SK-N-SH (cell line): ENCODE results near the gene LY6G6C. TPM values are rescaled to one million over a fixed set of nuclear protein-coding genes. Genes with fewer than 3 reads are reported as not detected.

ENCODE experiments used
- CTCF ChIA-PET: fragments of 300-600, 350-600 bp; formaldehyde crosslinking; extraction: SDS; loops from one replicate; lab custom pipeline; 2021; lab: Yijun Ruan, JAX
- POLR2A ChIA-PET: fragments of 350-600 bp; sonication (Branson Sonifier 250); formaldehyde crosslinking; extraction: SDS; loops from one replicate; lab custom pipeline; 2020; ENCODE audit warnings: antibody characterized with exemption, inconsistent platforms; lab: Yijun Ruan, JAX
- DNase-seq: peaks from one replicate; pipeline ENCODE4 v3.0.0; 2012
- H2AFZ ChIP-seq: fragments of 200-600 bp; sonication (generic); 2 replicates; pipeline ENCODE4 v1.8.1; 2016; ENCODE audit warnings: antibody characterized with exemption, mild to moderate bottlenecking, low read depth
- H3F3A ChIP-seq: fragments of 200-600 bp; sonication (generic); replicated peaks from 2 replicates; pipeline ENCODE3; 2016; ENCODE audit warnings: antibody characterized with exemption, mild to moderate bottlenecking; ENCODE audit not compliant: insufficient read depth
- H3K27ac ChIP-seq, 2 experiments: fragments of 200-500 bp in 1 of 2; fragments of 200-600 bp in 1 of 2; sonication (Bioruptor generic) in 1 of 2; sonication (generic), shearing (Covaris generic) in 1 of 2; 2 replicates each; pipeline versions ENCODE4 v1.5.1 to v1.6.1; 2014 to 2016; ENCODE audit warnings: low read depth in 2 of 2, inconsistent platforms in 1 of 2, low read length in 1 of 2, mild to moderate bottlenecking in 1 of 2, mixed read lengths in 1 of 2
- H3K27me3 ChIP-seq: fragments of 200-600 bp; sonication (generic), shearing (Covaris generic); 2 replicates; pipeline ENCODE4 v1.6.1; 2016; ENCODE audit warnings: mixed run types; ENCODE audit not compliant: insufficient read depth
- H3K36me3 ChIP-seq, 2 experiments: fragments of 200-500 bp in 1 of 2; fragments of 200-600 bp in 1 of 2; sonication (Bioruptor generic) in 1 of 2; sonication (generic) in 1 of 2; replicated peaks in 1 of 2; 2 replicates each; pipeline versions ENCODE3 to v1.5.1; 2014 to 2016; ENCODE audit warnings: low read length in 1 of 2, mild to moderate bottlenecking in 1 of 2; ENCODE audit not compliant: insufficient read depth in 2 of 2, control insufficient read depth in 1 of 2
- H3K4me1 ChIP-seq, 2 experiments: fragments of 200-500 bp in 1 of 2; fragments of 200-600 bp in 1 of 2; sonication (Bioruptor generic) in 1 of 2; sonication (generic), shearing (Covaris generic) in 1 of 2; 2 replicates each; pipeline versions ENCODE4 v1.5.1 to v1.6.1; 2014 to 2016; ENCODE audit warnings: low read depth in 1 of 2, low read length in 1 of 2, mixed run types in 1 of 2; ENCODE audit not compliant: insufficient read depth in 2 of 2, control insufficient read depth in 1 of 2
- H3K4me2 ChIP-seq: fragments of 200-600 bp; sonication (generic), shearing (Covaris generic); 2 replicates; pipeline ENCODE4 v1.6.1; 2017; ENCODE audit warnings: mixed run types
- H3K4me3 ChIP-seq, 2 experiments: fragments of 200-500 bp in 1 of 2; fragments of 200-600 bp in 1 of 2; sonication (Bioruptor generic) in 1 of 2; sonication (generic), shearing (Covaris generic) in 1 of 2; 2 replicates each; pipeline versions ENCODE4 v1.5.1 to v1.8.1; 2014 to 2016; ENCODE audit warnings: low read depth in 2 of 2, inconsistent platforms in 1 of 2, low read length in 1 of 2, mild to moderate bottlenecking in 1 of 2, mixed read lengths in 1 of 2, moderate library complexity in 1 of 2
- H3K79me2 ChIP-seq: fragments of 200-600 bp; sonication (generic); 2 replicates; pipeline ENCODE4 v1.8.1; 2017; ENCODE audit warnings: mild to moderate bottlenecking; ENCODE audit not compliant: insufficient read depth
- H3K9ac ChIP-seq: fragments of 200-600 bp; sonication (generic); 2 replicates; pipeline ENCODE4 v1.6.1; 2017; ENCODE audit warnings: mixed run types
- H3K9me2 ChIP-seq: fragments of 200-600 bp; sonication (generic); 2 replicates; pipeline ENCODE4 v1.6.1; 2017; ENCODE audit warnings: mixed run types
- H3K9me3 ChIP-seq: fragments of 200-600 bp; sonication (generic); 2 replicates; pipeline ENCODE4 v1.6.1; 2017; ENCODE audit warnings: mixed run types, mild to moderate bottlenecking, moderate library complexity
- H4K20me1 ChIP-seq: fragments of 200-600 bp; sonication (generic); 2 replicates; pipeline ENCODE4 v1.6.1; 2017; ENCODE audit warnings: mild to moderate bottlenecking, mixed run types; ENCODE audit not compliant: insufficient read depth
- CHD2 ChIP-seq: fragments of 150-350 bp; IDR thresholded peaks from 2 replicates; pipeline ENCODE4 v1.6.1; 2018; ENCODE audit warnings: low read length; ENCODE audit not compliant: partially characterized antibody
- EP300 ChIP-seq, 2 experiments: IDR thresholded peaks; 2 replicates each; pipeline versions ENCODE4 v1.4.0 to v1.6.1; 2012; ENCODE audit warnings: borderline replicate concordance in 1 of 2, low read depth in 1 of 2, low read length in 1 of 2
- EZH2phosphoT487 ChIP-seq: fragments of 200-600 bp; sonication (generic); IDR thresholded peaks from 2 replicates; pipeline ENCODE4 v1.6.1; 2017; ENCODE audit warnings: low read depth, mixed run types, mild to moderate bottlenecking, antibody characterized with exemption, moderate library complexity, borderline replicate concordance
- FOSL2 ChIP-seq: IDR thresholded peaks from 2 replicates; pipeline ENCODE4 v1.4.0; 2012; ENCODE audit warnings: low read depth, mild to moderate bottlenecking, moderate library complexity, borderline replicate concordance
- GABPA ChIP-seq: IDR thresholded peaks from 2 replicates; pipeline ENCODE4 v1.4.0; 2012; ENCODE audit warnings: low read depth, mild to moderate bottlenecking
- JUND ChIP-seq: IDR thresholded peaks from 2 replicates; pipeline ENCODE4 v1.4.0; 2012
- MEF2A ChIP-seq: IDR thresholded peaks from 2 replicates; pipeline ENCODE4 v1.4.0; 2012; ENCODE audit warnings: low read depth, borderline replicate concordance
- NRF1 ChIP-seq: IDR thresholded peaks from 2 replicates; pipeline ENCODE4 v1.6.1; 2012; ENCODE audit warnings: low read depth, mild to moderate bottlenecking, low read length
- RAD21 ChIP-seq: IDR thresholded peaks from 2 replicates; pipeline ENCODE4 v1.6.1; 2012; ENCODE audit warnings: mild to moderate bottlenecking, low read length
- RCOR1 ChIP-seq: fragments of 150-350 bp; IDR thresholded peaks from 2 replicates; pipeline ENCODE4 v1.6.1; 2017; ENCODE audit warnings: antibody characterized with exemption, low read length
- RFX5 ChIP-seq: IDR thresholded peaks from 2 replicates; pipeline ENCODE4 v1.6.1; 2012; ENCODE audit warnings: mild to moderate bottlenecking, improper control_type of control experiment, low read length
- RXRA ChIP-seq: IDR thresholded peaks from 2 replicates; pipeline ENCODE4 v1.4.0; 2012; ENCODE audit warnings: low read depth, mild to moderate bottlenecking, borderline replicate concordance
- SIN3A ChIP-seq: IDR thresholded peaks from 2 replicates; pipeline ENCODE4 v1.6.1; 2012; ENCODE audit warnings: low read depth, mild to moderate bottlenecking, low read length, moderate library complexity, borderline replicate concordance
- SMC3 ChIP-seq: IDR thresholded peaks from 2 replicates; pipeline ENCODE4 v1.6.1; 2012; ENCODE audit warnings: low read depth, low read length, improper control_type of control experiment
- TEAD4 ChIP-seq: IDR thresholded peaks from 2 replicates; pipeline ENCODE4 v1.4.0; 2012; ENCODE audit warnings: mild to moderate bottlenecking, borderline replicate concordance; ENCODE audit not compliant: insufficient read depth
- YY1 ChIP-seq: IDR thresholded peaks from 2 replicates; pipeline ENCODE4 v1.4.0; 2012; ENCODE audit warnings: low read depth, mild to moderate bottlenecking
- WGBS: methylation state at CpG from one replicate; pipeline ENCODE4 v1.1.6; 2017; ENCODE audit warnings: low lambda C conversion rate; 5-methylcytosine and 5-hydroxymethylcytosine counted together
- polyA plus RNA-seq, 3 experiments: library from polyadenylated mRNA; depleted of rRNA; stranded (reverse); fragments of >200 nt; gene quantifications; 2 replicates each; pipeline ENCODE4 v1.2.3, GENCODE V29; 2012
- TF ChIP-seq, protein P1 (sequence below): IDR thresholded peaks from 2 replicates; pipeline ENCODE4 v1.4.0; 2012; ENCODE audit warnings: low read depth
- TF ChIP-seq, protein P2 (sequence below): IDR thresholded peaks from 2 replicates; pipeline ENCODE4 v1.4.0; 2012; ENCODE audit warnings: low read depth, borderline replicate concordance

The LY6G6C gene
- polyA plus RNA-seq, 1 of the 3 experiments (the other 2 are of a cell fraction), result not detected

DNA sequence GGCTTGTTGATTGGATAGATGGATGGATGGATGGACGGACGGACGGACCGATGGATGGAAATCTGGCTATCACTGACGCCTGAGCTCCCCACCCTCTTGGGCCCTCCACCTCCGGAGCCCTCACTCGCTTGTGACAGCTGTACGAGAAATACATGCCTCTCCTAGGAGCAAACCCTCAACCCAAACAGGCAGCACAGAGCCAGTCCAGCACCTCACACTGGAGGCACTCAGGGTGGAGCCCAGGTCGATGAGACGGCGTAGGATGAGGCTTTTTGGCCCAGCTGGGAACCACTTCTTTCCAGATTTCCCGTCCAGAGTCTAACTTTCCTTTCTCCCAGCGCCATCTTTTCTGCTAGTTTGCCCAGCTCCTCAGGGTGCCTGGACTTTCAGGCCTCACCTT lies 38.0 kb downstream of the LY6G6C start (continued):
- TF ChIP-seq, protein P1, sequence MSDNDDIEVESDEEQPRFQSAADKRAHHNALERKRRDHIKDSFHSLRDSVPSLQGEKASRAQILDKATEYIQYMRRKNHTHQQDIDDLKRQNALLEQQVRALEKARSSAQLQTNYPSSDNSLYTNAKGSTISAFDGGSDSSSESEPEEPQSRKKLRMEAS, result no peak
- TF ChIP-seq RCOR1, result no peak
- TF ChIP-seq RXRA, result no peak
- TF ChIP-seq TEAD4, result no peak
- no peak for TF ChIP-seq CHD2
- TF ChIP-seq, all 33 proteins: peak for 0

DNA sequence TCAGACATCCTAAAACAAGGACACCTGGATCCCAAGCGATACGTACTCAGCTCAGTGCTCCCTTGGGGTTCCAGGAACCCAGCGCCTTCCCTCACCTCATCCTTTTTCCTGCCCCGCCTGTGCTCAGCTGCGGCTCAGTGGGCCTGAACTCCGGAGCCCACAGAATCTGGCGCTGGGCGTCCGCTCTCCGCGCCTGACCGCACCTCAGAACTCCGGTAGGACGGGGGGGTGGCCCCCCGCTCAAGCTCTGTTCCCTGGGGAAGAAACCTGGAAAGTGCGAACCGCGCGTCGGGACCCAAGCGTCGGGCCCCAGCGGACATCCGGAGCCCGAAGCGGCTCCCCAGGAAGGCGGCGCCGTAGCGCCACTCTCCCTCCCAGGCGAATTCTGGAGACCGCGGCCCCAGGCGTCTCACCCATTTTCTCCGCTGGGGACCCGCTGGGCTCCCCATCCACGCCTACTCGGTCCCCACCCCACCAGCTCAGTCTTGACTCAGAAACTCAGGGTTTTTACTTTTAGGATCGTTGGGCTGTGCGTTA lies 40.3 kb downstream of the LY6G6C start:
- peak; percentile 72 for DNase-seq
- POLR2A ChIA-PET, result interaction anchor here (0.7 kb wide), 1 partner anchor 220 kb away, joined by 3 read pairs; no protein-coding TSS in a partner anchor

DNA sequence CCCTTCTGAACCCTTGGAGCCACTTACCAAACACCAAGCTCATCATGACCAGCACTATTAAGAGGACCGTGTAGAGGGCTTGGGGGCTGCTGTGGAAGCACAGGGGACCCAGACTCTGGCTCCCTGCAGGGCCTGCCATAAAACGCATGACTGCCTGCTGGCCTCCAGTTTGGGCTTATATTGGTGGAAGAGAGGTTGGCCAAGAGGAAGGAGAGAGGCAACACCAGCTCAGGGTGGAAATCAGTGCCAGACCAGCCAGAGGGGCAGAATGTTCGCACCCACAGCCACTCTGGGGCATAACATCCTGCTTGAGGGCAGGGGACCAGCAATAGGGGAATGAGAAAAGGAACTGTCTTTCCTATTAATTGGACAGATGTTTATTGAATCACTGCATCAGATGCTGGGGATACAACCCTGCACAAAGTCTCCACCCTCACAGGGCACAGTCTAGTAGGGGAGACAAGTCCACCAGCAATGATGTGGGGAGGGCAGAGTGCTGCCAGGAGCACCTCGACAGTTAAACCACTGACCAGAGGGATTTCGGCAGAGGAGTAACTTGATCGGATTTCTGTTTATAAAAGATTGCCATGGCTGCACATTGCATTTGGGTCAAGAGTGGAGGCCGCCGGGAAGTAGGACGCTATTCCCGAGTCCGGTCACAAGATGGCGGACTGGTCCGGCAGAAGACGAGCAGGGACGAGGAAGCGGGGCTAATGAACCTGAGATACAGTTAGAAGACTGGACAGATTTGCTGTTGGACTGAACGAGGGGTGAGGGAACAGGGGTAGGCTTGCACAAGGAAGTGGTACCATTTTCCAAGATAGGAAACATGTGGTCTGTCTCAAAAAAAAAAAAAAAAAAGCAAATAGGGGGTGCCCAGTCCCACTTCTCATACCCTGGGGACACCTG lies 41.1 kb downstream of the LY6G6C start, which contains the start of gene LY6G5C:
LY6G5C (minus strand) TSS at position 842 of the 909 bp plus-strand sequence; CDS start at position 148, 694 bp downstream.
- Histone ChIP-seq H3K4me3 (peak within 1 kb of the TSS in 1 of 2 experiments; percentile 31; a peak in 1 of 4 replicates), H3K27ac (peak within 1 kb of the TSS in 1 of 2 experiments; percentile 31; a peak in 1 of 4 replicates), H3K27me3 (no peaks in the 10 kb centered on the region), H3K9me2 (no peaks in the 10 kb centered on the region), H3K79me2 (no peaks in the 10 kb centered on the region), H4K20me1 (no peaks in the 10 kb centered on the region), H3K4me1 (peaks cover 3 to 7% of the 10 kb centered on the region in 2 experiments; a peak in 2 of 4 replicates), H2AFZ (peak within 1 kb of the TSS; percentile 85), H3K4me2 (peak within 1 kb of the TSS; percentile 46), H3K9me3 (no peaks in the 10 kb centered on the region), H3F3A (peaks cover 2% of the 10 kb centered on the region), H3K36me3 (no peaks in the 10 kb centered on the region), H3K9ac (no peak within 1 kb of the TSS)
- WGBS, result 11% methylated on average over 17 of the region's 17 CpGs
- CTCF ChIA-PET, result interaction anchor here (0.6 to 3.2 kb wide), 27 partner anchors 9 to 371 kb away, joined by 3 to 29 read pairs (median 4); partner anchors contain the start of genes GPANK1, LY6G5B, MSH5 and NEU1
- peak; percentile 88 for DNase-seq
- POLR2A ChIA-PET, result interaction anchor here (0.7 kb wide), 1 partner anchor 220 kb away, joined by 3 read pairs; no protein-coding TSS in a partner anchor
- 0 out of 2 replicates have a peak, but pooled peaks have one; percentile 22 for TF ChIP-seq YY1
- TF ChIP-seq SIN3A, result 0 out of 2 replicates have a peak, but pooled peaks have one; percentile 60
- TF ChIP-seq EP300 (IDR thresholded peaks at IDR 0.05; ENCODE audit: borderline replicate concordance in 1 of 2, low read depth in 1 of 2, low read length in 1 of 2), result no peak
- no peak for TF ChIP-seq EZH2phosphoT487
- TF ChIP-seq FOSL2, result no peak
- TF ChIP-seq GABPA, result no peak
- TF ChIP-seq RAD21, result peak; percentile 96
- peak; percentile 91 for TF ChIP-seq SMC3
- no peak for TF ChIP-seq JUND
- no peak for TF ChIP-seq MEF2A
- TF ChIP-seq RFX5, result no peak

More for the DNA sequence above, 40.3 kb downstream of the LY6G6C start:
- H3K4me3 ChIP-seq, result peak overlapping the region in 1 of 2 experiments; percentile 31; a peak in 1 of 4 replicates
- H3K27ac ChIP-seq, result no peak overlapping the region
- no peaks in the 10 kb centered on the region for H3K9me3 ChIP-seq
- CTCF ChIA-PET, result interaction anchor here (0.6 to 3.2 kb wide), 19 partner anchors 9 to 271 kb away, joined by 3 to 29 read pairs (median 5); partner anchors contain the start of genes GPANK1, LY6G5B, MSH5 and NEU1
- H3F3A ChIP-seq, result no peaks in the 10 kb centered on the region
- H3K4me1 ChIP-seq, result peaks cover 3 to 7% of the 10 kb centered on the region in 2 experiments; a peak in 2 of 4 replicates
- H2AFZ ChIP-seq, result peak overlapping the region; percentile 74
- H3K9ac ChIP-seq, result no peak overlapping the region
- H3K79me2 ChIP-seq, result no peaks in the 10 kb centered on the region
- TF ChIP-seq NRF1, result no peak
- no peak for TF ChIP-seq MEF2A
- TF ChIP-seq TEAD4, result no peak
- TF ChIP-seq RCOR1, result no peak
- no peak for TF ChIP-seq JUND
- no peak for TF ChIP-seq RAD21
- TF ChIP-seq, protein P1, result no peak
- TF ChIP-seq, protein P2, sequence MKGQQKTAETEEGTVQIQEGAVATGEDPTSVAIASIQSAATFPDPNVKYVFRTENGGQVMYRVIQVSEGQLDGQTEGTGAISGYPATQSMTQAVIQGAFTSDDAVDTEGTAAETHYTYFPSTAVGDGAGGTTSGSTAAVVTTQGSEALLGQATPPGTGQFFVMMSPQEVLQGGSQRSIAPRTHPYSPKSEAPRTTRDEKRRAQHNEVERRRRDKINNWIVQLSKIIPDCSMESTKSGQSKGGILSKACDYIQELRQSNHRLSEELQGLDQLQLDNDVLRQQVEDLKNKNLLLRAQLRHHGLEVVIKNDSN, result no peak
- WGBS, result 54% methylated on average over 10 of the region's 40 CpGs
- no peaks in the 10 kb centered on the region for H3K9me2 ChIP-seq
- H3K36me3 ChIP-seq, result peaks cover 0 to under 1% of the 10 kb centered on the region in 2 experiments
- no peaks in the 10 kb centered on the region for H4K20me1 ChIP-seq
- H3K4me2 ChIP-seq, result peak overlapping the region; percentile 14; the same call in 1 of the 2 replicates
- H3K27me3 ChIP-seq, result no peaks in the 10 kb centered on the region
